ENCODE measurements around the gene INTS3. TPM values are rescaled to one million over a fixed set of nuclear protein-coding genes. Genes with fewer than 3 reads are reported as not detected.

INTS3 gene
- total and polyA plus RNA-seq, 2 donors (not counting 1 experiment from before 2014, with no cell fraction given), result 31.4 to 37.3 TPM

DNA sequence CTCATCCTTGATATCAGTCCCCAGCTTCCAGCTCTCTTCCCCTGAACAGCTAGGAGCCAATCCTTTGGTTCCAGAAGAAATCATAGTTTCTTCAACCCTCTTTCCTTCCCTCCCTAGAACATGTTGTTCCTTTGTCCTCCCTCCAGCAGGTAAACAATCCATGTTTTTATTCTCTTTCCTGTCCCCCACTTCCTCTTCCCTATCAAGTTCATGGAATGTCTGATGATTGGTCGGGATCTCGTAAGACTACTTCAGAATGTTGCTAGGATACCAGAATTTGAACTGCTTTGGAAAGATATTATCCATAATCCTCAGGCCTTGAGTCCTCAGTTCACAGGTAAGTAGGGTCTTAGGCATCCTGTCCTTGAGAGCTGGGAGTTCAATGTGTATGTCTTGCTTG is 24.2 kb downstream of the INTS3 start:
- Histone ChIP-seq H3K4me3 (replicated peaks in 1 of 4; ENCODE audit: control extremely low read depth in 1 of 4, insufficient read depth in 1 of 4, low read depth in 3 of 4, low read length in 4 of 4) (no peak overlapping the region), H3K36me3 (ENCODE audit: control insufficient read depth, insufficient read depth, low read length) (peaks cover 10% of the 10 kb centered on the region), H2AFZ (ENCODE audit: low read length) (no peak overlapping the region), H3K79me2 (ENCODE audit: control insufficient read depth, insufficient read depth, low read length) (no peaks in the 10 kb centered on the region), H3K9me3 (ENCODE audit: control insufficient read depth, insufficient read depth, low read depth, low read length) (no peaks in the 10 kb centered on the region), H3K9ac (ENCODE audit: insufficient read depth, low read length) (no peak overlapping the region), H3K27me3 (ENCODE audit: control insufficient read depth, insufficient read depth, low read length) (no peaks in the 10 kb centered on the region), H3K4me2 (ENCODE audit: extremely low read depth, insufficient read depth, low read length) (no peak overlapping the region), H3K27ac (ENCODE audit: insufficient read depth, low read length) (peak overlapping the region; percentile 13), H4K20me1 (ENCODE audit: control insufficient read depth, extremely low read depth, insufficient read depth, low read length) (no peaks in the 10 kb centered on the region), H3K4me1 (ENCODE audit: control insufficient read depth, extremely low read depth, insufficient read depth, low read length) (no peaks in the 10 kb centered on the region)
- no peak for TF ChIP-seq EZH2 (IDR thresholded peaks at IDR 0.05; ENCODE audit: low read length, missing control alignments)
- TF ChIP-seq, protein P1, sequence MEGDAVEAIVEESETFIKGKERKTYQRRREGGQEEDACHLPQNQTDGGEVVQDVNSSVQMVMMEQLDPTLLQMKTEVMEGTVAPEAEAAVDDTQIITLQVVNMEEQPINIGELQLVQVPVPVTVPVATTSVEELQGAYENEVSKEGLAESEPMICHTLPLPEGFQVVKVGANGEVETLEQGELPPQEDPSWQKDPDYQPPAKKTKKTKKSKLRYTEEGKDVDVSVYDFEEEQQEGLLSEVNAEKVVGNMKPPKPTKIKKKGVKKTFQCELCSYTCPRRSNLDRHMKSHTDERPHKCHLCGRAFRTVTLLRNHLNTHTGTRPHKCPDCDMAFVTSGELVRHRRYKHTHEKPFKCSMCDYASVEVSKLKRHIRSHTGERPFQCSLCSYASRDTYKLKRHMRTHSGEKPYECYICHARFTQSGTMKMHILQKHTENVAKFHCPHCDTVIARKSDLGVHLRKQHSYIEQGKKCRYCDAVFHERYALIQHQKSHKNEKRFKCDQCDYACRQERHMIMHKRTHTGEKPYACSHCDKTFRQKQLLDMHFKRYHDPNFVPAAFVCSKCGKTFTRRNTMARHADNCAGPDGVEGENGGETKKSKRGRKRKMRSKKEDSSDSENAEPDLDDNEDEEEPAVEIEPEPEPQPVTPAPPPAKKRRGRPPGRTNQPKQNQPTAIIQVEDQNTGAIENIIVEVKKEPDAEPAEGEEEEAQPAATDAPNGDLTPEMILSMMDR (conservative IDR thresholded peaks at IDR 0.05 in 1 of 2, IDR thresholded peaks at IDR 0.05 in 1 of 2; ENCODE audit: low read depth in 1 of 2, low read length in 2 of 2), result no peak
- DNase-seq (ENCODE audit: low read depth in 2 of 2), result no peak

DNA sequence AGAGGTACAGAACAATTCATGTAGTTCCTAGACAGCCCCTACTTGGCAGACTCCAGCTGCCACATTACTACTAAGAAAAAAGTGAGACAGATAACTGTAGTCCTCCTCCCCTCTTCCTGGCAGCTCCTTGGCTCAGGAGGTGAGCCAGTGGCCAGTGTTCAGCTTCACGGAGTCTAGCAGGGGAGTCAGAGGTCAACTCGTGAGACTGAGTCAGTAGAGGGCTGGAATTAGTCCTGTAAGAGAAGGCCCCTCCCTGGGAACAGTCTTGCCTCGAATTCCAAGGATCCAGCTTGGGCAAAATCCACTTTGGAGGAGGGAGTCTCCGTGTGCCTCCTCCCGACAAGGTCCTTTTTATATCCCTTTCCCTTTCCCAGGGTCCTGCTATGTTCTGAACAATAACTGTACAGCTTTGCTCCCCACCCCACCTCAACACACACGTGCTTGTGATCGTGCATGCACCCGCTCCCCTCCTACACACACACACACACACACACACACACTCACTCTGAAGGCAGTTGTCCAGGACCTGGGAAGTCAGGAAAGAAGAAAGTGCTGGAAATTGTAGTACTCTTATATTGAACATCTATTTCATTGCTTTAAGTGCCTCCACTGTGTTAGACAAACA is 24.8 kb downstream of the INTS3 start:
- Histone ChIP-seq H2AFZ (ENCODE audit: low read length) (no peak overlapping the region), H3K27me3 (ENCODE audit: control insufficient read depth, insufficient read depth, low read length) (no peaks in the 10 kb centered on the region), H3K79me2 (ENCODE audit: control insufficient read depth, insufficient read depth, low read length) (no peaks in the 10 kb centered on the region), H3K4me3 (replicated peaks in 1 of 4; ENCODE audit: control extremely low read depth in 1 of 4, insufficient read depth in 1 of 4, low read depth in 3 of 4, low read length in 4 of 4) (no peak overlapping the region), H3K4me1 (ENCODE audit: control insufficient read depth, extremely low read depth, insufficient read depth, low read length) (no peaks in the 10 kb centered on the region), H3K27ac (ENCODE audit: insufficient read depth, low read length) (no peak overlapping the region), H3K9me3 (ENCODE audit: control insufficient read depth, insufficient read depth, low read depth, low read length) (no peaks in the 10 kb centered on the region), H3K9ac (ENCODE audit: insufficient read depth, low read length) (no peak overlapping the region), H3K36me3 (ENCODE audit: control insufficient read depth, insufficient read depth, low read length) (peaks cover 10% of the 10 kb centered on the region), H4K20me1 (ENCODE audit: control insufficient read depth, extremely low read depth, insufficient read depth, low read length) (no peaks in the 10 kb centered on the region), H3K4me2 (ENCODE audit: extremely low read depth, insufficient read depth, low read length) (no peak overlapping the region)
- TF ChIP-seq, protein P1 (conservative IDR thresholded peaks at IDR 0.05 in 1 of 2, IDR thresholded peaks at IDR 0.05 in 1 of 2; ENCODE audit: low read depth in 1 of 2, low read length in 2 of 2), result no peak
- no peak for TF ChIP-seq EZH2 (IDR thresholded peaks at IDR 0.05; ENCODE audit: low read length, missing control alignments)
- DNase-seq (ENCODE audit: low read depth in 2 of 2), result peak; percentile 84 to 85

DNA sequence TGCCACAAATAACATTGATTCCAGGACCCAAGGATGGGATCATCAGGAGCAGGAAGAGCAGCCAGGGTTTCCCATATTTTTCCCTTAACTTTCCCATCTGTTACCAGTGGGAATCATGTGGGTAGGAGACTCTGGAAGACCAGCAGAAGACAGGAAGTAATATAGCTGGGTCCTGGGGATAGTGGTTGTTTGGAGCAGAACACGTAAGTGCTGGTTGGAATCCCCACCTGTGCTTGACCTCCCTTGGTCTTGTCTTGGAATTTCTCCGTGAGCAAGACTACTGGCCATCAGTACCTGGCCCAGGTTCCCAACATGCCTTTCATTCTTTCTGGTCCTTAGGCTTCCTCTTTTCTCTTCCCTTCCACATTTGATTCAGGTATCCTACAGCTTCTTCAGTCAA is 26.4 kb downstream of the INTS3 start:
- H3K4me1 ChIP-seq (ENCODE audit: control insufficient read depth, extremely low read depth, insufficient read depth, low read length), result no peaks in the 10 kb centered on the region
- no peaks in the 10 kb centered on the region for H3K27me3 ChIP-seq (ENCODE audit: control insufficient read depth, insufficient read depth, low read length)
- H3K36me3 ChIP-seq (ENCODE audit: control insufficient read depth, insufficient read depth, low read length), result peaks cover 12% of the 10 kb centered on the region
- no peak overlapping the region for H3K9ac ChIP-seq (ENCODE audit: insufficient read depth, low read length)
- no peak overlapping the region for H3K4me2 ChIP-seq (ENCODE audit: extremely low read depth, insufficient read depth, low read length)
- no peak overlapping the region for H2AFZ ChIP-seq (ENCODE audit: low read length)
- TF ChIP-seq, protein P1 (conservative IDR thresholded peaks at IDR 0.05 in 1 of 2, IDR thresholded peaks at IDR 0.05 in 1 of 2; ENCODE audit: low read depth in 1 of 2, low read length in 2 of 2), result no peak
- no peak for TF ChIP-seq EZH2 (IDR thresholded peaks at IDR 0.05; ENCODE audit: low read length, missing control alignments)
- no peaks in the 10 kb centered on the region for H3K79me2 ChIP-seq (ENCODE audit: control insufficient read depth, insufficient read depth, low read length)
- no peaks in the 10 kb centered on the region for H3K9me3 ChIP-seq (ENCODE audit: control insufficient read depth, insufficient read depth, low read depth, low read length)
- H3K4me3 ChIP-seq (replicated peaks in 1 of 4; ENCODE audit: control extremely low read depth in 1 of 4, insufficient read depth in 1 of 4, low read depth in 3 of 4, low read length in 4 of 4), result no peak overlapping the region
- no peak overlapping the region for H3K27ac ChIP-seq (ENCODE audit: insufficient read depth, low read length)
- H4K20me1 ChIP-seq (ENCODE audit: control insufficient read depth, extremely low read depth, insufficient read depth, low read length), result no peaks in the 10 kb centered on the region
- no peak for DNase-seq (ENCODE audit: low read depth in 2 of 2)
